ENCODE data around the gene FAM174B.

Gene FAM174B

DNA sequence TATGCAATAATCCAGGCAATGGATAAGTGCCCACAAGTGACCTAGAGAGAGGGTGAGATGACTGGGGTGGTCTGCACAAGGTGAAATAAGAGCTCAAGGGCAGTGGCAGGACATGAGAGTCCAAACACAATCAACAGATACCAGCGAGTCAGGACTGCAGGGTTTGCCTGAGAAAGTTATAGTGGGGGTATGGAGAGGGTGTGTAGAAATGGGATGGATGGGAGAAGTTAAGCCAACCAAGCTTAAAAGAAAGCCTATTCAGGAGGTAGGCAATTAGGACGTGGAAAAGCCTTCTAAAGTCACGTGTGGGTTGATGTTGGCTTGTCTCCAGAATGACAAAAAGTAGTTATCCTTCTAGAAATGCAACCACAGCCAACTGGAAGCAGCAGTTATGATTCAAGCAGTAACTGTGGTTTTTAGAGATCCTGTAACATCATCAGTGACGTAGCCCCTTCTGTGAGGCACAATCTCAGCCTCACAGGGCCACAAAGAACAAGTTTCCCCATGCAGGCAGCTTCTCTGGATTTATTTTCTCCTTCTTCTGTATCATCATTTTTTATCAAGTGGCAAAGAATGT, 56.1 kb downstream of the FAM174B start:
- no peak for DNase-seq

DNA sequence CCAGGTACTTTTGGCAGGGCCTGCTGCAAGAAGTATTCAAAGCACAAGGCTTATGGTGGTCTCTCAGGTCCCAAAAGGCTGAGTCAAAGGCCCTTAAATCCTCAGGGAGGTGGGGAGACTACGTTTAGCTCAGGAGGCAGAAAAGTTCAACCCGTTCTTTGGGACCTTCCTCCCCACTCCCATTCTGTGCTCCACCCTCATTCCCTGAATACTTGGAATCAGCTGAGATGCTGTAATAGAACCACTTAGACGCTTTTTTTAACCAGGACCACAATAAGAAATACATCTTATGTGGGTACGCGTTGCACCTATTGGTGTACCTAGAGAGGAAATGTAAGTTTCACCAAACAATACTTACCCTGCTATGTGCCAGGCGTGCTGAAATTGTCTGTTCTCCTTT, 58.0 kb downstream of the FAM174B start:
- no peak for DNase-seq

DNA sequence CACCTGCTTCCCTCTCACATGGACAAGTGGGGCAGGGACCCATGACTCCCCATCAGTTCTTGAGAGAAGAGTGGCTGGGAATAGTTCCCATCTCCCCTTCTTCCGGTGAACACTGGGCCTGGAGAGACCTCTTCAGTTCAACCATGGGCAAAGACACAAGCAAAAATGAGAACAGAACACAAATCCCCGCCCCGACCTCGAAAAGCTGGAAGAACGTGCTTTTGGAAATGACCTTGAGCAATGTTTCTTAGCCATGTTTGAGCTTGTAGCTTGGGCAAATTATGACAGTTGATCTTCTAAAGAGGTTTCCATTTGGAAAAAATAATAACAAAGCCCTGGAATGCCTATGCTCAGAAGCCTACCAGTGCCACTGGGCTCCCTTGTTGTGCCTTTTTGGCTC, 59.0 kb downstream of the FAM174B start:
- no peak for DNase-seq

DNA sequence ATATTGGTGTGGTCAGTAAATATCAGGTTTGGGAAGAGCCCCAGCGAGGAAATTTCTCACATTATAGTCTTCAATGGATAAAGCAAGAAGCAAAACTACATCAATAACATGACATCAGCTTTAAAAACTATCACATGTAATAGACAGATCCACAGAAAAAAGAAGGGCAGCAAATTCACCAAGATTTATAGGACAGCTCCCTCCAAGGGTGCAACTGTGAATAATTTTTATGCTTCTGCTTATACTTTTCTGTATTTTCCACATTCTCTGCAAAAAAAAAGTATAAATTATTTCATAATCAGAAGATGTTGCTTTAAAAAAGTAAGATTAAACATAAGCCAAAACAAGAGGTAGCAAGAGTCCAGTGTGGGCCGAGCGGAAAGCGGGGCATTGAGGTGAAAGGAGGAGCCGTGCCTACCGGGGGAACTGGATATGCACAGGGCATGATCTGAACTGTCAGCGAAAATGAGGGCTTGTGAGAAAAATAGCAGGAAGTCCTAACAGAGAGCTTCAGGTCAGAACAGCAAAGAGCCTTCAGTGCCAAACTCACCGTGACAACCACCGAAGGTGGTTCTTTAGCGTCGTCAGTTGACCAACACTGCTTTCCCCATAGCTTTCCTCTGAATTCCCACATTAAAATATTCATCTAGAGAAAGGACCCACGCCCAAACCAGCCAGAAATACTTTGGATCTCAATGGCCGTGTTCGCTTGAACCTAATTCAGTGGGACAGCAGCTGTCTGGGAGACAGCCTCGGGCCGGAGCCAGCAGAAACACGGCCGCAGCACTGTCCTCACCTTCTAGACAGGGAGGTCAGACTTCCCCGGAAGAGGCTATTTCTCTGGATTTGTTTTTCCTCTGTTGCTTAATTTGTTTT, 59.8 kb downstream of the FAM174B start:
- DNase-seq = no peak

DNA sequence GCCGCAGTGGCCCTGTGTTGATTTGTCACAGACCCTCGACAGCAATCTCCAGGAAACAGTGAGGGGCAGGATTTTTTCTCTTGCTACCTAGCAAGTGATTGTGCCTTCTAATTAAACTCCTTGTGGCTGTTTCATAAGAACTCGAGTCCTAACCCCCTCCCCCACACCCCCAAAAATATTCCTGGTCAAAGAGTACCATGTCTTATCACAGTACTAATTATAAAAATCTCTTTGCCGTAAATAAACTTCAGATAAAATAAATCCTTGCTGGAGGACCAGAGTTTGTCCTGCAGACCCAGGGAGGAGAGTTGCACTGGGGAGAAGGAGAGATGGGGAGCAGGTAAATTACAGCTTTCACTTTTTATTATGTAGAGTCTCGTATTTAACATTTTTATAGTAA, 64.3 kb downstream of the FAM174B start:
- DNase-seq = no peak

DNA sequence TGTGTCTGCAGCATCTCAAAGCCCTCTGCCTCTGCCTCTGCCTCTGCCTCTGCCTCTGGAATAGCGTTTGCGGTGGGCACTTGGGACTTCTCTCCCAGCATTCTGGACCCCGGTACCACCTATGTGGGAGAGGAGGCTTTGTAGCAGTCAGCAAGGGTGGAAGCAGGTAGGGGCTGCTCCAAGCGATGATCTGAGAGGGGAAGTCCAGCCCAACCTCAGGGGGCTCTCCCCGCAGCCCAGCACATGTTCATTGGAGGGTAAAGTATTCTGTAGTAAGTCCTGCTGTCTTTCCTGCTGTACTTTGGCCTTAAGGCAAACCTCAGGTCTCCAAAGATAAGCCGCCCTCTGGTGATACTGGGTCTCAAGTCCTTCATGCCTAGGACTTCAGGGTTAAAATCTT, 68.6 kb downstream of the FAM174B start:
- DNase-seq = no peak

DNA sequence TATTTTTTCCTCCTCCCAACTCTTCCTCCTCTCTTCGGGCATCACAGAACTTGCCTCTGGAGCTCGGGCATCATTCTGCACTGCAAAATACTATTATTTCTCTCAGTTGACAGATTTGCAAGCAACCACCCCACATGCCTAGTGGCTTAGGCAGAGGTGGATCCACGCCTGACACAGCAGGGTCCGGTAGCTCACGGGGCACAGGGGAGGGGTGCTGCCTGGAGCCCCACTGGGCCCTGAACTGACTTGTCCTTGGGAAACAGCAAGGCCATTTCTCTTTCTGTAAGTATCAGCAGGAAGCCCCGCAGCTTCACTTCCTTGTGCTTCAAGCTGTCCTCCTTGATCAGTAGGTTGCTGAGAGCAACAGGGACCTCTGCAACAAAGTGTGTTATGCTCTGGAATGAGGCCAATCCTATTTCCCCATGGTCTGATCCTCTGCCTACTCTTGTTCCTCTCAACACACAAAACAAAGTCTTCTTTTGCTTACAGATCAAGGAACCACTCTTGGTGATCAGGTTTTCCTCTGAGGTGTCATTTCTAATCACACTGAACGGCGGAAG, 69.1 kb downstream of the FAM174B start:
- peak in 1 of 4 experiments; percentile 19 for DNase-seq

DNA sequence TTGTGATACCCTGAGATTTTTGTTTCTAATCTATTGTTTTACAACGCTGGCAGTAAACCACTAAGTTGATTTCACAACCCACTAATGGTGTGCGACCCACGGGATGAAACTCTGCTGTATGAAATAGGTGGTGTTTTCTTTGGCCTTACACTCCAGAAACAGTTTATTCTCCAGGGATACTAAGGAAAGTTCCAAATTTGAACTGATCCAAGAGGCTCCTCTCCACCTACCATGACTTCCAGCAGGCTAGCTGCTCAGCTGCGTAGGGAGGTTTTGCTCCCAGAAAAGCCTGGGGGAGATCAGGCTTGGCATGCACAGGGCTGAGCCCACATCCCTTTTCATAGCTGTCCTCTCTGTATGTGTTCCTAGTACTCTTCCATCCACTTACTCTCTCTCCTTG, 71.5 kb downstream of the FAM174B start:
- DNase-seq = no peak

DNA sequence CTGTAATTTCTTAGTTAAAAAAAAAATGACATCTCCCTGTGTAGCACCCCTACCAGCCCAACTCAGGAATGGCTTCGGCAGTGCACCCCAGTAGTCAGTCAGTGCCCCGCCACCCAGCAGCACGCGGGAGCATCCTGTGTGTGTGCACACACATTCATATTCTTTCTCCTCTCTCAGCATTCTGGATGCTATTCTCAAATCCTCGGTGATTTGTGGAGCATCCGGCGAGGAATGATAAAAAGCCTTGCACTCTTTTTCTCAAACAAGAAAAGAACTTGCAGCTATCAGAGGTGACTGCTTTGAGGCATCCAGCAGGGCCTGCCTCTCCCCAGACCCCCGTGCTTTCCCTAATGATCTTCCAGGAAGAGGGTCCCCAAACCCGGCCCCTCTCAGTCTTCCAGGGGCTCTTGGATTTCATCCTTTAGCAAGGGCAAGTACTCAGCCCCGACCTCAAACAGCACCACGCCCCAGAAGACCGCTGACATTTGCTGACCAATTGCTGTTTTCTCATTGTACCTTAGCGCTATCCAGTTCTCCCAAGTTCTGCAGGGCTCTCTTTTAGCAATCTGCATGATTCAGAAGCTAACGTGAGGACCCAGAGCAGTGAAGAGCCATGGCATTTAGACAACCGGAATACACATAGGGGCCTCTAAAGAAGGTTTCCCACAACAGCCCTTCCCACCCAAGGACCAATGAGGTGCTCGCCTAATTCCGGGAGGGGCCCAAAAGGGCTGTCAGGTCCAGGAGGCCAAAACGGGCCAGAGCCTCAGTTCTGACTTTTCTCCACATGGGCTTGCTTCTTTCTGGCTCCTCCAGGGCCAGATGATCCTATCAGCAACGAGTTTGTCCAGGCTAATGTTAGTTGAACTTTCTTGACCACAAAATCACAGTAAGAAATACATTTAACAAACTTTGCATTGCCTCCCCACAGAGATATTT, 72.2 kb downstream of the FAM174B start:
- DNase-seq = no peak

DNA sequence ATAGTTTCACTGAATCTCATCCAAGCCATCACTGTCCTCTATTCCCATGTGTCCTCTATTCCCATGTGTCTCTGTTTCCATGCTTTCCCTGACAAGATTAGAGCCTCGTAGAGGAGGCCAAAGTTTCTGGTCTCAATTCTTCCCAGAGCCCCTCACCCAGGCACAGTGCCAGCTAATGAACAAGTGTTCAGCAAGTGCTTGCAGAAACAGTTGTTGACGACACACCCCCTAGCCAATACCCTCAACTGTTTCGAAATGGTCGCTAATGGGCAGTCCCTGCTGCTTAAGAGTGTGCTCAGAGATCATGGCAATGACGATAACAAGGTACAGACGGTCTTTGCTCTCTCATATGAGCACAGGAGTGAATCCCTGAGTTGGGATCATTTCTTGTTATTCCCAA, 73.4 kb downstream of the FAM174B start:
- no peak for DNase-seq

DNA sequence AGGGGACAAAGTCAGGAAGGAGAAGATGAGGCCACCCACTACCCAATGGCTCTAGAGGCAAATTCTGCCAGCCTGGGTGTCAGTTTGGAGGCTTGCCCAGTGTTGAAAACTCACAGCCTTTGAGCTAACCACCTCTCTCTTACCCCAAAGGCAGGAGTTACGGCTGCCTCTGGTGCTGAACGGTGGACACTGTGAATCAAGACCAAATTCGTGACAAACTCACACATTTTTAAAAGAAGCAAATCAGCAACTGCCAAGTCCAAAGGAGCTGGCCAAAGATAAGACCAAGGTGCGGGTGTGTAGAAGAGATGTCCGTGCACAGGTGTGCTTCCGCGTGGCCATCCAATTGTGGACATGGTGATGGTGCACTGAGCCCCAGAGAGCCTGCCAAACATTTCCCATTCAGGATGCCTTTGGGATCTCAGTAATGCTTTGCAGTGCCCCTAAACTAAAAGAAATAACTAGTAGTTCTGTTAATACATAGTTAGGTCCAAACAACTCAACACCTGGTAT, 74.6 kb downstream of the FAM174B start:
- DNase-seq = no peak

DNA sequence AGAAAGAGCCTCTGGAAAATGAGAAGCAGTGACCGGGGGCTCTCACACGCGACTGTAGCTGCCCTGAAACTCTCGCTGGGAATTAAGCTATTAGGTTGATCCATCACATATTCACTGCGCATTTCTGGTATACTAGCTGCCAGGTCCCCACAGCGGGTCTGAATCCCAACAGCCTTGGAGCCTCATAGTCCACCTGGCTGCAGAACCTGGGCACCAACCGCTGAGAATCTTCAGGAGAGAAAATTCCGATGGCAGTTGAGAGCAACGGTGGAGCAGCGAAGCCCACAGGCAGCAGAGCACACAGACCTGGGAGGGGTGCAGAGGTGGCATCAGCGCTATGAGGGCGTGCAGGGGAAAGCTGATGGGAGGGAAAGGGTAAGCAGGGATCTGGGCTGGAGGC, 75.1 kb downstream of the FAM174B start:
- DNase-seq = no peak

DNA sequence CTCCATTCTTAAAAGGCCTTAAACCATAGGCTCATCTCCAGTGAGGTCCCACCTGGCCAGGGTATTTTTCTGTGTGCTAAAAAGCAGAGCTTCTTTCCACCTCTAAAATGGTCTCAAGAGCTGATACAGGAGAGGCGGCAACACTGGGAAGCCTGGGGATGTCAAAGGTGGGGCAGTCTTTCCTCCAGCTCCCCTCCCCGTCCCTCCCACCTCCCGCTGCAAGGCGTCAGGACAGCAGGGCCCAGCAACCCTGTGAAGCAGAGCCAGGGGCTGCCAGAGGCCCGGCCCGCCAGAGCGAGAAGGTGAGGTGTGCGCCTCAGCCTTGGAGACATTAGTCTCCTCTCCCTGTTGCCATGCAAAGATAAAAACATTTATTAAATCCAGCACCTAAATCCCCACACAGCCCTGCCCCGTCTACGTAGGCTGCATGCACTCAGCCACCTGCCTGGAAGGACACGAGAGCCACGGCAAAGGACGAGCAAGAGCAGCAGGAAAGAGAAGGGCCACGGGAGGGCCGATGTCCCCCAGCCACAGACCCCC, 75.6 kb downstream of the FAM174B start:
- no peak for DNase-seq

DNA sequence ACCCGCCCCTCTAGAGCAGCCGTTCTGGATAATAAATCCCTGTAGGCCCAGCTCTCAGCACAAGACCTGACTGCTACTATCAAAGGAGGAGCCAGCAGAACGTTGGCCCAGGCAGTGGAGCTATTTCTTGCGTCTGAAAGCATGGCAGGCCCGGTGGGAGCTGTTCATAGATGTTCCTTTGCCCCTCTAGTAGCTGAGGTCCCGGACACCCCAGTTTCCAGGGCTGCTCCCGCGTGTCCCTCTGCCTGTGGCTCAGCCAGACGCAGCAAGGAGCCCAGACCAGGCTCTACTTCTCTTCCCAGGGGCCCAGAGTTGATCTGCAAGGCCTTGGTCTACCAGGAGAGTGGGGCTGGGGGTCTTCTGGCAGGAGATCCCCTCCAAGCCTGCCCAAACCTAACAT, 76.1 kb downstream of the FAM174B start:
- no peak for DNase-seq

DNA sequence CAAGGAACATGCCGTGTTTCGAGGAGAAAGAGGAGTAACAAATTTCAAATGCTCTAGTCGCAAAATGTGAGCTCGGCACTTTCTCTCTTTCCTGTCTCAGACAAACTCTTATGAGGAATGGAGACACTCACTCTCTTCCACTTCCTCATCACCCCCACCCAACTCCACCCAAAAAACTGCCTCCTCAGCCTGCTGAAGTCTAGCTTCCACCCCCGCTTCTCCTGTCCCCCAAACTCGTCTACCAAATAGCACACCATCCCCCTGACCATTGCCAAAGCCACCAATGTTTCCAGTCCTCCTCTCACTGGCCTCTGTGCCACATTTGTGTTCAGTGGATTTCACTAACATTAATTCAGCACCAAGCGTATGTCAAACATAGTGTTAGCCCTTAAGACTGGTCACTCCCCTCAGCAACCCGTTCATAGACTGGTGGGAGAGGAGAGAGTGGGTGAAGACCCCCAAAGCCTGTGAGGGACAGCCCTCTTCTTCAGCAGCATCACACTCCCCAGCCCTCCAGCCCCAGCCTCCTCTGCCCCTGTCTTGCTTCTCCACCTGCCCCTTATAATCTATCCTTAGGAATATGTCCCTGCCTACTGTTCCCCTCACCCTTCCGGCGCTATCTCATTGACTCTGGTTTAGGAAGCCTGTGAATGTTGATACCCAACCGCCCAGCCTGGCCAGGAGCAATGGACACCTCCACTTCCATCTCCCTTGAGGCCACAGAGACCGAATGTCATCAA, 77.3 kb downstream of the FAM174B start:
- peak in 1 of 4 experiments; percentile 16 for DNase-seq

DNA sequence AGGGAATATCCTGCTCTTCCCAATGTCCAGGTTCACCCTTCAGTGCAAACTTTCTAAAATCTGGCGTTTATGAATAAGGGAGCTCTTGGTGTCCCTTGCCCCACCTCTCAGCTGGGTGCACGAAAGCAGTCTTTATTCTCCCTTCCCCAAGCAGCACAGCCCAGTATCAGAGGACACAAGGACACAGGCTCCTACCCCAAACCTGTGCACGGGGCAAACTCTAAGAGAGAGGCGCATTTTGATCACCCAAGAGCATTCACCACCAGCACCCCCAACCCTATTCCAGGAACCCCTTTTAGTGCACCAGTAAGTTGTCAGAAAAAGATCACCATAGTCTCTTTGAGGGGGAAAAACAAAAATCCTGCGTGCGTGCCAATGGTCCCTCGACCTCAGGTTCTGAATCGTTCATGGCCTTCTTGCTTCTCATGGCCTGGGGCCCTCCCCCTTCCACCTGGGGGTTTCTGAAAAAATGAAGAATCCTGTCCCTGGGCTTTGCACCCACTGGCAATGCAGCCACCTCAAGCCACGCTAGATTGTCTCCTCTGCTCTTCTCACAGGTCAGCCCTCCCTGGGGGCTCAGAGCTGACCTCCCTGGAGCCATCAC, 78.9 kb downstream of the FAM174B start:
- no peak for DNase-seq

DNA sequence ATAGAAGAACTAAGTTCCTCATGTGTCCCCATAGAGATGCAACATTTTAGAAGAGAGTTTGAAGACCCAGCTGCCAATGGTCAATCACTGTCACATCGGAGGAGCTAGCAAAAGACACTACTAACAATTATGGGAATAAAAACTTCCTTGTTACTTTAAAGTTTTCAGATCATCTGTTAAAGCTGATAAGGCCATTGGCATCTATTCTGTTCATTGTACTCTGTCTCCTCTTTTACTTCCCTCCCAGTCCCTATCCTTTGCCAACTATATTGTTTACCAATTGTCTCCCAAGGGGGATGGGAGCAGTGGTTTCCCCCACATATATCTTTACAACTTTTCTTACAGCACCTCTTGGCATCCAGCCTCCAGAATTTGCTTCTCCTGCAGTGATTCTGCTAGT, 81.0 kb downstream of the FAM174B start:
- no peak for DNase-seq

DNA sequence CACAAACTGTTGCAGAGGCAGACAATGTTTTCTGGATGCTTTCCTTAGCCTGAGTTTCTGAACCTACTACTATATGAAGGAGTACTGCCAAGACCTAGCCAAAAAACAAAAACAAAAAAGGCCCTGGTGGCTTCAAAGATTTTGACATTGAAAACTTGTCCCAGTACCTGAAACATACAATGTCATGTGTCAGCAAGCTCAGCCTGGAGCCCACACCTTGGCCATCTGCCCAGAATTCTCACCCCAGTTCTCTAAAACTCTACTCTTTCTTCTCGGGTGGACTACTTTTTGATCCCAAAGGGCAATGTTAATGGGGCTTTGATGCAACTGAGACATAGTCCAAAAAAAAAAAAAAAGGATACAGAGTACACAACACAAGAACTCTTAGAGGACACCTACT, 81.4 kb downstream of the FAM174B start:
- DNase-seq = no peak

DNA sequence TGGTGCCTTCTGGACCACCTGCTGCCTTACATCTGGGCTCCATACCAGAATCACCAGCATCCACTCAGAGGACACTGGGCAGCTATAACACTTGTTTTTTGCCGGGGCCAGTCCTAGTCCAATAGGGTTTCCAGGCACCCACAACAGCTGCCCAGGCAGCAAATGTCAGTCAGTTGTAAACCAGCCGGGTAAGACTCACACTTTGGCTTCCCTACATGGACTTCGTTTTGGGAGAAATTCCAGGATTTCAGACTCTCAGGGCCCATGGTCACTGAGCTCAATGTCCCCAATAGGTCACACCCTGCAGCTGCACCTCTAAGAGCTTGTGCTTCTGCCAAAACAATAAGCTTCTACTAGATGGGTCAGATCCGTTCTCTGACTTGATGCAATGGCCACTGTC, 83.8 kb downstream of the FAM174B start:
- DNase-seq = no peak

DNA sequence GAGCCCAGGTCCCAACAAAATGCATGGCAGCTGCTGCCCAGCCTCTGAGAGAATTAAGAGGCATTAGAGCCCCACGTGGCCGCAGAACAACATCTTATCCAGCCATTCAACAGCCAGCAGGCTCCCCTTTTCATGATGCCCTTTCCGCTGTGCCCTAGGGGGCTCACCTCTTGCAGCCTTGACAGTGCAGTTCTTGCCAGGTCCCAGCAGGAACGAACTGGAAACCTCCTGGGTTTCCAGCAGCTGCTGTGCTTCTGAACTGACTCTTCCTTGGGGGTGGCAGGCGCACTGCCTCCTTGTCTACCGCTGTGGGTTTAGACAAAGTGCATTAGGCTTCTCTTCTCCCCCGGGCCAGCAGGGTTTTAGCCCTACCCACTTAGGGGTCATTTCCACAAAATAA, 85.2 kb downstream of the FAM174B start:
- DNase-seq = no peak

DNA sequence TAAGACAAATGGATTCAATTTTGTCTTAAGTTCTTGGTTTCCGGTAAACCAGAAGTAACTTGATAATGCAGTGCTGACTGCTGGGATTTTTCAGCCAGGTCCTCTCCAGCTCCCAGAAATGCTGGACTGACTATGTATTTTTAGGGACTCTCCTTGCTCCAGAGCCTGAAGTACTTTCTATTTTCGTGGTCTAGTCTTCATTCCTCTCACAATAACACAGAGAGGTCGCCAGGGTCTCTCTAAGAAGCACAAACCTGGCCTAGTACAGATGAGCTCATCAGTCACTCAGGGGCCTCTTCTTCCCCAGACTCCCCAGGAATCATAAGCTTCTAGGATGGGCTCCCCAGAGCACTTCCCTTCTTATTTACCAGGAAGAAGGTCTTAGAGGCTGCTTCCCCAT, 85.8 kb downstream of the FAM174B start:
- peak in 1 of 4 experiments; percentile 10 for DNase-seq

Data from suppressor macrophage (primary cell).